Transverse colon (tissue), 4 donors: ENCODE results near the gene FOXP1.

ENCODE experiments used
- POLR2AphosphoS5 ChIP-seq, 3 donors: sonication (generic); formaldehyde crosslinking; IDR thresholded peaks; one replicate each; pipeline ENCODE4 v1.6.1; 2016; ENCODE audit warnings: antibody characterized with exemption in 3 of 3
- TF ChIP-seq, protein P1 (sequence below), 5 experiments: fragments of 200-600 bp in 3 of 5; fragments of 450-650 bp in 2 of 5; sonication (generic) in 3 of 5; IDR thresholded peaks; 1 replicate in 2 of 5; 2 replicates in 3 of 5; pipeline ENCODE4 v1.5.1; 2016 to 2017; ENCODE audit warnings: antibody characterized with exemption in 5 of 5, inconsistent platforms in 3 of 5, mild to moderate bottlenecking in 2 of 5, moderate library complexity in 1 of 5

DNA sequence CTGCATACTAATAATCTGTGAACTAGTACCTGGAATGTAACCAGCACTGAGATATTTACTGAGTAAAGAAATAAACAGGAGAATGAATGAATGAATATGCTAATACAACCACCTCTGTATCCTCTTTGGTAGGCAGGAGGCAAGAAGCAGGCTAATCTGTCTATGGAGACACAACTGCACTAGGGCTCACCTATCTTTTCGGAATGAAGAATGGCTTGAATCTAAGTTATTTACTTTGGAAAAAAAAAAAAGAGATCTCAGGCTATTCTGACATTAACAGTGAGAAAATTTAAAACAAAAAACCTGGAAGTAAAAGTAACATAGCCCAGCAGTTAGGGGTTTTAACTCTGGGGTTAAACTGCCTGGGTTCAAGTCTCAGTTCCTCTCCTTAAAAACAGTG is 174.2 kb downstream of the FOXP1 start:
- TF ChIP-seq, protein P1, sequence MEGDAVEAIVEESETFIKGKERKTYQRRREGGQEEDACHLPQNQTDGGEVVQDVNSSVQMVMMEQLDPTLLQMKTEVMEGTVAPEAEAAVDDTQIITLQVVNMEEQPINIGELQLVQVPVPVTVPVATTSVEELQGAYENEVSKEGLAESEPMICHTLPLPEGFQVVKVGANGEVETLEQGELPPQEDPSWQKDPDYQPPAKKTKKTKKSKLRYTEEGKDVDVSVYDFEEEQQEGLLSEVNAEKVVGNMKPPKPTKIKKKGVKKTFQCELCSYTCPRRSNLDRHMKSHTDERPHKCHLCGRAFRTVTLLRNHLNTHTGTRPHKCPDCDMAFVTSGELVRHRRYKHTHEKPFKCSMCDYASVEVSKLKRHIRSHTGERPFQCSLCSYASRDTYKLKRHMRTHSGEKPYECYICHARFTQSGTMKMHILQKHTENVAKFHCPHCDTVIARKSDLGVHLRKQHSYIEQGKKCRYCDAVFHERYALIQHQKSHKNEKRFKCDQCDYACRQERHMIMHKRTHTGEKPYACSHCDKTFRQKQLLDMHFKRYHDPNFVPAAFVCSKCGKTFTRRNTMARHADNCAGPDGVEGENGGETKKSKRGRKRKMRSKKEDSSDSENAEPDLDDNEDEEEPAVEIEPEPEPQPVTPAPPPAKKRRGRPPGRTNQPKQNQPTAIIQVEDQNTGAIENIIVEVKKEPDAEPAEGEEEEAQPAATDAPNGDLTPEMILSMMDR (IDR thresholded peaks at IDR 0.05), result no peak
- TF ChIP-seq POLR2AphosphoS5 (IDR thresholded peaks at IDR 0.05), result no peak
